GM18951 (cell line): ENCODE data around the gene MTMR1.

Experiments
- POLR2A ChIP-seq: IDR thresholded peaks from 4 replicates; pipeline ENCODE4 v1.6.1; 2011; ENCODE audit warnings: mild to moderate bottlenecking; ENCODE audit not compliant: insufficient read length, insufficient read depth; ENCODE audit errors: extremely low read depth
- in situ Hi-C: fragments of 300-500 bp; cut with MboI; formaldehyde crosslinking; loops from one replicate; pipeline ENCODE4 v1.12.0; 2022; ENCODE audit warnings: low sequenced_read_pairs, mixed read lengths, inconsistent platforms; ENCODE audit not compliant: unreplicated experiment

MTMR1 gene

GRCh38 chrX:150692831-150693724, at the start of gene MTMR1:
TSS of gene MTMR1 (plus strand) at chrX:150693396. CDS start at chrX:150693531, 135 bp downstream.
- peak; percentile 62 for TF ChIP-seq POLR2A
- in situ Hi-C loops: no loop called here

- in situ Hi-C loops: no loop called here
- TF ChIP-seq POLR2A: no peak
Observed at GRCh38 chrX:150643958-150644357, 49.2 kb upstream of the MTMR1 start.

- in situ Hi-C loops: no loop called here
- no peak for TF ChIP-seq POLR2A
Observed at GRCh38 chrX:150644422-150644821, 48.8 kb upstream of the MTMR1 start.

GRCh38 chrX:150647331-150647730, 45.9 kb upstream of the MTMR1 start:
- in situ Hi-C loops: no loop called here
- TF ChIP-seq POLR2A: no peak

- no peak for TF ChIP-seq POLR2A
- in situ Hi-C loops: no loop called here
Observed at GRCh38 chrX:150648296-150648940, 44.8 kb upstream of the MTMR1 start.

- in situ Hi-C loops: no loop called here
Observed at GRCh38 chrX:150649096-150649870, 43.9 kb upstream of the MTMR1 start.

DNA sequence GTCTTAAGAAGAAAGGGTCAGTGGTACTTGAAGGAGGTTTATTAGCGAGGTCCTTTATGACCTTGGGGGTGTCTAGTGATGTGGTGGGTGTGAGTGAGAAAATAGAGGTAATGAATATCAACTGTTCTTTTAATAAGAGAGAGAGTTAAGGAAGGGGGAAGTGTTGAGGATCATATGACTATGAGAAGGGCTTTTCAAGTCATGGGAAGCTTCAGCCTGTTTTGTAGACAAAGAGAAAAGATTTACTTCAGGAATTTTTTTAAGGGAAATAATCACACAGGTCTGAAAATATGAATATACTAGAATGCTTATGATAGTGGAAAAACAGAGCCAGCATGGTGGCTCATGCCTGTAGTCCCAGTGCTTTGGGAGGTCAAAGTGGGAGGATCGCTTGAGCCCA, 41.3 kb upstream of the MTMR1 start:
- TF ChIP-seq POLR2A: no peak
- in situ Hi-C loops: no loop called here

More at GRCh38 chrX:150649096-150649870, 43.9 kb upstream of the MTMR1 start:
- TF ChIP-seq POLR2A: no peak

DNA sequence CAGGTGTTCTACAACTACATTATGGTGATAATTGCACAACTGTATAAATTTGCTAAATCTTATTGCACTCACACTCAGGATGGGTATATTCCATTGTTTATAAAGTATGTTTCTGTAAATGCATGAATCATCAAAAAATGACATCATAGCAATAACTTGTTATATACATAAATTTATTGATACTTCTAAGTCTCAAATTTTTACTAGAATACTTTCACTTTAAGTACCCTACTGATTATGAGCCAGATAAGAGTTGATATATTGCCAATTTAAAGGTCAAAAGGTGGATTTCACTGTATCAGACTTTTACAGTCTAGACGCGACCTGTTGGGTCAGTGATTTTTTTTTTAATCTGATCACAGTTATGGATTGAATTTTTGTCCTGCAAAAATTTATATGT, 37.4 kb upstream of the MTMR1 start:
- TF ChIP-seq POLR2A: no peak
- in situ Hi-C loops: no loop called here

- in situ Hi-C loops: no loop called here
- TF ChIP-seq POLR2A: no peak
Observed at GRCh38 chrX:150663073-150663472, 30.1 kb upstream of the MTMR1 start.

DNA sequence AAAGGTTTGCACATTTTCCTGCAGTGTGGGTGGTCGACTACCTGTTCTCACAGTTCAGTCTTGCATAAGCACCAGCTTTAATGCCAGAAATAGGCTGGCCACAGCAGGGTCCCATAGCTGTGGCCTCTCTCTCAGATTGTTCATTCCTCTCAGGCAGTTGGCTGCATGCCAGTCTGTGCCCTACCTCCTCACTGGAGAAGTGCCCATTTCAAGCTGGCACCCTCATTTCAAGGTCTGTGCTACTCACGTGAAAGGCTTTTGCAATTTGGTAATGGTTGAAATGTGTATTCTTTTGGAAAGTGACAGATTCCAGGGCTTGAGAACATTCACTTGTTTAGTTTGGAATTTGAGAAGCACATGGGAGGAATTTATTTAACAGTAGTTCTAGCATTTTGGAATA, 28.9 kb upstream of the MTMR1 start:
- in situ Hi-C loops: no loop called here

DNA sequence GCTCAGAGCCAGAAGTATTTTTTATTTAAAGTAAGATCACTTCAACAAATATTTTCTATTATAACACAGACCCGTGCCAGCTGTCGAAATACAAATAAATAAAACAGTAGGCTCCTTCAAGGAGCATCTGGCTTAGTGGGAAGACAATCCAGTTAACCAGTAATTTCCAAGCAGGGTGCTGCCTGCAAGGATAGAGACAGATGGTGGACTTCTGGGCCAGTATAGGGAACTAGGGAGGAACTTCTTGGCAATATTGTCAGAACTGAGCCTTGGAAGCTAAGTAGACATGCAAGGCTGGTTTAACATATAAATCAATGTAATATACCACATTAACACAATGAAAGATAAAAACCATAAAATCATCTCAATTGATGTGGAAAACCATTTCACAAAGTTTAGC, 17.0 kb upstream of the MTMR1 start:
- in situ Hi-C loops: no loop called here
- TF ChIP-seq POLR2A: no peak

More for the DNA sequence above, 28.9 kb upstream of the MTMR1 start:
- no peak for TF ChIP-seq POLR2A

- TF ChIP-seq POLR2A: no peak
- in situ Hi-C loops: no loop called here
Observed at GRCh38 chrX:150680974-150681373, 12.2 kb upstream of the MTMR1 start.

GRCh38 chrX:150683112-150683511, 10.1 kb upstream of the MTMR1 start:
- in situ Hi-C loops: no loop called here
- no peak for TF ChIP-seq POLR2A
